SU-DHL-6 (cell line): Measurements from ENCODE around the gene GRIK4.

Experiments
- H2AFZ ChIP-seq: fragments of 200-600 bp; sonication (generic); 2 replicates; pipeline ENCODE4 v1.6.1; 2014; ENCODE audit warnings: low read depth, mild to moderate bottlenecking, moderate library complexity, mixed read lengths, antibody characterized with exemption, low read length; ENCODE audit not compliant: severe bottlenecking
- H3F3A ChIP-seq: fragments of 200-600 bp; shearing (Covaris generic); 2 replicates; pipeline ENCODE4 v1.6.0; 2016; ENCODE audit warnings: antibody characterized with exemption, mild to moderate bottlenecking; ENCODE audit not compliant: insufficient read depth
- H3K27ac ChIP-seq: fragments of 200-600 bp; sonication (generic); 2 replicates; pipeline ENCODE4 v1.5.1; 2016; ENCODE audit warnings: low read depth, mild to moderate bottlenecking, low read length, moderate library complexity, mixed read lengths
- H3K27me3 ChIP-seq: fragments of 200-600 bp; sonication (generic), shearing (Covaris generic); 2 replicates; pipeline ENCODE4 v1.6.0; 2014; ENCODE audit warnings: mild to moderate bottlenecking, low read length
- H3K36me3 ChIP-seq: fragments of 200-600 bp; sonication (generic); 2 replicates; pipeline ENCODE4 v1.6.1; 2014; ENCODE audit warnings: mild to moderate bottlenecking, low read length, mixed read lengths
- H3K4me2 ChIP-seq: fragments of 300-600, 200-600 bp; shearing (Covaris generic), sonication (generic); 2 replicates; pipeline ENCODE4 v1.6.0; 2014; ENCODE audit warnings: low read length, low read depth, mild to moderate bottlenecking; ENCODE audit not compliant: poor library complexity, severe bottlenecking
- H3K4me3 ChIP-seq: fragments of 200-600 bp; sonication (generic); 2 replicates; pipeline ENCODE4 v1.5.1; 2014; ENCODE audit warnings: antibody characterized with exemption, low read length, mild to moderate bottlenecking, mixed read lengths; ENCODE audit not compliant: insufficient read depth, poor library complexity, severe bottlenecking
- H3K79me2 ChIP-seq: fragments of 200-600 bp; sonication (generic); 2 replicates; pipeline ENCODE4 v1.6.1; 2014; ENCODE audit warnings: mild to moderate bottlenecking, low read length, moderate library complexity; ENCODE audit not compliant: insufficient read depth
- H3K9ac ChIP-seq: fragments of 200-600 bp; sonication (generic); 2 replicates; pipeline ENCODE4 v1.7.0; 2014; ENCODE audit warnings: mild to moderate bottlenecking, low read length
- H3K9me2 ChIP-seq: fragments of 200-600 bp; sonication (generic); replicated peaks from 2 replicates; pipeline ENCODE4 v1.6.1; 2014; ENCODE audit warnings: low read length; ENCODE audit not compliant: insufficient read depth
- H3K9me3 ChIP-seq: fragments of 200-600 bp; sonication (generic); 2 replicates; pipeline ENCODE4 v1.6.1; 2014; ENCODE audit warnings: low read length, mixed read lengths; ENCODE audit not compliant: insufficient read depth
- H4K20me1 ChIP-seq: fragments of 200-600 bp; sonication (generic); 2 replicates; pipeline ENCODE4 v1.6.1; 2014; ENCODE audit warnings: low read depth, mild to moderate bottlenecking, antibody characterized with exemption, low read length, moderate library complexity, mixed read lengths
- CTCF ChIP-seq: fragments of 200-600 bp; sonication (generic); IDR thresholded peaks from one replicate; pipeline ENCODE4 v1.5.1; 2017; ENCODE audit warnings: antibody characterized with exemption, mild to moderate bottlenecking, low read length, moderate library complexity; ENCODE audit not compliant: insufficient read depth, poor library complexity, severe bottlenecking
- EZH2phosphoT487 ChIP-seq: fragments of 200-600 bp; sonication (generic), shearing (Covaris generic); conservative IDR thresholded peaks from 2 replicates; pipeline ENCODE4 v1.6.1; 2018; ENCODE audit warnings: mild to moderate bottlenecking, antibody characterized with exemption, low read length, moderate library complexity, mixed read lengths

GRIK4 gene

GRCh38 chr11:120877746-120878365, 366.3 kb downstream of the GRIK4 start:
- TF ChIP-seq EZH2phosphoT487 = no peak
- TF ChIP-seq CTCF = no peak
- Histone ChIP-seq H3K4me3 (no peak overlapping the region), H3K9ac (no peak overlapping the region), H3K27me3 (no peaks in the 10 kb centered on the region), H3F3A (no peaks in the 10 kb centered on the region), H2AFZ (no peak overlapping the region), H3K4me2 (no peak overlapping the region), H3K27ac (no peak overlapping the region), H3K9me2 (no peaks in the 10 kb centered on the region), H3K79me2 (no peaks in the 10 kb centered on the region), H3K36me3 (no peaks in the 10 kb centered on the region), H4K20me1 (no peaks in the 10 kb centered on the region), H3K9me3 (no peaks in the 10 kb centered on the region)

- Histone ChIP-seq H3K79me2 (no peaks in the 10 kb centered on the region), H3K9ac (no peak overlapping the region), H3K9me3 (no peaks in the 10 kb centered on the region), H3K27ac (no peak overlapping the region), H3K4me3 (no peak overlapping the region), H4K20me1 (no peaks in the 10 kb centered on the region), H3K27me3 (no peaks in the 10 kb centered on the region), H3K9me2 (no peaks in the 10 kb centered on the region), H3F3A (no peaks in the 10 kb centered on the region), H2AFZ (no peak overlapping the region), H3K36me3 (no peaks in the 10 kb centered on the region), H3K4me2 (no peak overlapping the region)
- TF ChIP-seq CTCF (no peak), EZH2phosphoT487 (no peak)
Observed at GRCh38 chr11:120878781-120879180, 367.2 kb downstream of the GRIK4 start.

GRCh38 chr11:120880498-120881175, 369.1 kb downstream of the GRIK4 start:
- TF ChIP-seq CTCF = no peak
- TF ChIP-seq EZH2phosphoT487 = no peak
- Histone ChIP-seq H3K27ac (no peak overlapping the region), H3K4me2 (no peak overlapping the region), H3F3A (no peaks in the 10 kb centered on the region), H3K9ac (no peak overlapping the region), H3K9me2 (no peaks in the 10 kb centered on the region), H3K36me3 (no peaks in the 10 kb centered on the region), H3K27me3 (no peaks in the 10 kb centered on the region), H2AFZ (no peak overlapping the region), H3K9me3 (no peaks in the 10 kb centered on the region), H4K20me1 (no peaks in the 10 kb centered on the region), H3K79me2 (no peaks in the 10 kb centered on the region), H3K4me3 (no peak overlapping the region)
